Transverse colon (tissue), 4 donors: ENCODE results near the gene DMRT1.

ENCODE experiments used
- EP300 ChIP-seq: sonication (generic); formaldehyde crosslinking; IDR thresholded peaks from one replicate; pipeline ENCODE4 v1.6.1; 2017; ENCODE audit warnings: antibody characterized with exemption, low read depth
- POLR2AphosphoS5 ChIP-seq, 3 donors: sonication (generic); formaldehyde crosslinking; IDR thresholded peaks; one replicate each; pipeline ENCODE4 v1.6.1; 2016; ENCODE audit warnings: antibody characterized with exemption in 3 of 3
- TF ChIP-seq, protein P1 (sequence below), 5 experiments: fragments of 200-600 bp in 3 of 5; fragments of 450-650 bp in 2 of 5; sonication (generic) in 3 of 5; IDR thresholded peaks; 1 replicate in 2 of 5; 2 replicates in 3 of 5; pipeline ENCODE4 v1.5.1; 2016 to 2017; ENCODE audit warnings: antibody characterized with exemption in 5 of 5, inconsistent platforms in 3 of 5, mild to moderate bottlenecking in 2 of 5, moderate library complexity in 1 of 5

DNA sequence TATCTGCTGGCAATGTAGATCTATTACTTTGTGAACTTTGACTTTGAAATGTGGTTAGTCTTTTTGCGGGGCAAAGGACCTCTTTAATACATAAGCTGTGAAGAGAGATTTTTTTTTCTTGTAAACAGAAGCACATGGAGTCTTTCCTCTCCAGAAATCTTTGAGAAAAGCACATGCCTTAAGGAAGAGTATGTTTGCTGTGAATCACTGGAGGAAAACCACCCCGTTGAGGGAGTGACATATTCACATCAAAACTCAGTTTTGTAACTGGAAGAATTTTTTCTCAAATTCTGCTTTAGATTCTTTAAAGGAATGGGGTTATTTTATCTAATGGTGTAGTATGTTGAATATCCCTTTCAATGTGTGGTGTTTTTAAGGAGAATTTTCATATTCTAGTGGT is 138.5 kb downstream of the DMRT1 start:
- TF ChIP-seq POLR2AphosphoS5 (IDR thresholded peaks at IDR 0.05) (no peak), EP300 (no peak)
- TF ChIP-seq, protein P1, sequence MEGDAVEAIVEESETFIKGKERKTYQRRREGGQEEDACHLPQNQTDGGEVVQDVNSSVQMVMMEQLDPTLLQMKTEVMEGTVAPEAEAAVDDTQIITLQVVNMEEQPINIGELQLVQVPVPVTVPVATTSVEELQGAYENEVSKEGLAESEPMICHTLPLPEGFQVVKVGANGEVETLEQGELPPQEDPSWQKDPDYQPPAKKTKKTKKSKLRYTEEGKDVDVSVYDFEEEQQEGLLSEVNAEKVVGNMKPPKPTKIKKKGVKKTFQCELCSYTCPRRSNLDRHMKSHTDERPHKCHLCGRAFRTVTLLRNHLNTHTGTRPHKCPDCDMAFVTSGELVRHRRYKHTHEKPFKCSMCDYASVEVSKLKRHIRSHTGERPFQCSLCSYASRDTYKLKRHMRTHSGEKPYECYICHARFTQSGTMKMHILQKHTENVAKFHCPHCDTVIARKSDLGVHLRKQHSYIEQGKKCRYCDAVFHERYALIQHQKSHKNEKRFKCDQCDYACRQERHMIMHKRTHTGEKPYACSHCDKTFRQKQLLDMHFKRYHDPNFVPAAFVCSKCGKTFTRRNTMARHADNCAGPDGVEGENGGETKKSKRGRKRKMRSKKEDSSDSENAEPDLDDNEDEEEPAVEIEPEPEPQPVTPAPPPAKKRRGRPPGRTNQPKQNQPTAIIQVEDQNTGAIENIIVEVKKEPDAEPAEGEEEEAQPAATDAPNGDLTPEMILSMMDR (IDR thresholded peaks at IDR 0.05), result no peak
